Placental epithelial cell (primary cell): ENCODE data around the gene FKBP15. TPM values are rescaled to one million over a fixed set of nuclear protein-coding genes. Genes with fewer than 3 reads are reported as not detected.

Source experiments
- total RNA-seq: library from RNA; depleted of rRNA; stranded (reverse); fragments of >200 nt; gene quantifications from 2 replicates; pipeline ENCODE4 v1.2.3, GENCODE V29; 2012

FKBP15 gene
- 21.2 and 29.2 TPM in 2 replicates for total RNA-seq

GRCh38 chr9:113221003-113221799 is at the start of gene FKBP15, which contains the start of gene SLC31A1:
Gene FKBP15, minus strand, starts transcription at chr9:113221277. Its CDS starts 34 bp downstream, at chr9:113221243.
Gene SLC31A1, plus strand, starts transcription at chr9:113221544. Its CDS starts 34,605 bp downstream, at chr9:113256149.

GRCh38 chr9:113150670-113151611 is 70.1 kb downstream of the FKBP15 start, which contains the start of gene SLC31A2:
Gene SLC31A2, plus strand, starts transcription at chr9:113151007. Its CDS starts 68 bp downstream, at chr9:113151075.

Other genes with a start within 250 kb of the FKBP15 start
- 1.2 and 4.7 TPM in 2 replicates for gene ZNF883, start 209.1 kb downstream of the FKBP15 start, total RNA-seq
- 0.33 and 3.1 TPM in 2 replicates for gene ZFP37, start 164.6 kb downstream of the FKBP15 start, total RNA-seq
- gene SLC31A2, start 70.3 kb downstream of the FKBP15 start, total RNA-seq, result 7.1 and 11.6 TPM in 2 replicates
- gene SLC31A1, start 267 bp upstream of the FKBP15 start, total RNA-seq, result 14.9 and 19.4 TPM in 2 replicates
- 34.7 and 36.1 TPM in 2 replicates for gene CDC26, start 54.3 kb upstream of the FKBP15 start, total RNA-seq
- 22.0 and 23.1 TPM in 2 replicates for gene PRPF4, start 54.4 kb upstream of the FKBP15 start, total RNA-seq
- 0.39 TPM in 1 of 2 replicates, not detected in the other for gene RNF183, start 82.1 kb upstream of the FKBP15 start, total RNA-seq
- gene WDR31, start 119.0 kb upstream of the FKBP15 start, total RNA-seq, result 1.7 and 2.0 TPM in 2 replicates
- gene BSPRY, start 128.3 kb upstream of the FKBP15 start, total RNA-seq, result not detected in 2 replicates
- gene HDHD3, start 155.7 kb upstream of the FKBP15 start, total RNA-seq, result 18.1 and 20.0 TPM in 2 replicates
- 14.7 and 19.2 TPM in 2 replicates for gene ALAD, start 180.0 kb upstream of the FKBP15 start, total RNA-seq
- 30.6 and 39.4 TPM in 2 replicates for gene POLE3, start 189.4 kb upstream of the FKBP15 start, total RNA-seq
- gene C9orf43, start 189.5 kb upstream of the FKBP15 start, total RNA-seq, result 0.33 and 1.2 TPM in 2 replicates
- gene RGS3, start 242.4 kb upstream of the FKBP15 start, total RNA-seq, result 16.1 and 17.5 TPM in 2 replicates